ENCODE measurements around the gene LHX1.

Gene LHX1

GRCh38 chr17:36929851-36930582 lies 7.3 kb upstream of the LHX1 start:
- ChIA-PET CTCF (no interaction called here), POLR2A (no interaction called here)
- H3K4me3 ChIP-seq (ENCODE audit: low read depth, low read length): no peak overlapping the region
- TF ChIP-seq CTCF (IDR thresholded peaks at IDR 0.05; ENCODE audit: insufficient read depth, low read length, missing control alignments): no peak
- DNase-seq (ENCODE audit: low read depth, low spot score): no peak

GRCh38 chr17:36930583-36930900 lies 6.7 kb upstream of the LHX1 start:
- POLR2A ChIA-PET: no interaction called here
- no peak for TF ChIP-seq CTCF (IDR thresholded peaks at IDR 0.05; ENCODE audit: insufficient read depth, low read length, missing control alignments)
- DNase-seq (ENCODE audit: low read depth, low spot score): no peak
- H3K4me3 ChIP-seq (ENCODE audit: low read depth, low read length): no peak overlapping the region
- CTCF ChIA-PET: no interaction called here

GRCh38 chr17:36931096-36931696 lies 6.1 kb upstream of the LHX1 start:
- no peak for TF ChIP-seq CTCF (IDR thresholded peaks at IDR 0.05; ENCODE audit: insufficient read depth, low read length, missing control alignments)
- H3K4me3 ChIP-seq (ENCODE audit: low read depth, low read length): no peak overlapping the region
- ChIA-PET POLR2A (no interaction called here), CTCF (no interaction called here)
- no peak for DNase-seq (ENCODE audit: low read depth, low spot score)

- ChIA-PET POLR2A (no interaction called here), CTCF (no interaction called here)
- H3K4me3 ChIP-seq (ENCODE audit: low read depth, low read length): no peak overlapping the region
- no peak for TF ChIP-seq CTCF (IDR thresholded peaks at IDR 0.05; ENCODE audit: insufficient read depth, low read length, missing control alignments)
- DNase-seq (ENCODE audit: low read depth, low spot score): no peak
Measured at GRCh38 chr17:36931697-36932382, 5.4 kb upstream of the LHX1 start.

- H3K4me3 ChIP-seq (ENCODE audit: low read depth, low read length): no peak overlapping the region
- no peak for DNase-seq (ENCODE audit: low read depth, low spot score)
- POLR2A ChIA-PET: no interaction called here
- TF ChIP-seq CTCF (IDR thresholded peaks at IDR 0.05; ENCODE audit: insufficient read depth, low read length, missing control alignments): no peak
- CTCF ChIA-PET: no interaction called here
Measured at GRCh38 chr17:36932383-36932693, 4.9 kb upstream of the LHX1 start.

- ChIA-PET CTCF (interaction anchor here (1.2 kb wide), 1 partner anchor 115 kb away, joined by 3 read pairs; no protein-coding TSS in a partner anchor), POLR2A (no interaction called here)
- no peak for TF ChIP-seq CTCF (IDR thresholded peaks at IDR 0.05; ENCODE audit: insufficient read depth, low read length, missing control alignments)
- DNase-seq (ENCODE audit: low read depth, low spot score): no peak
- H3K4me3 ChIP-seq (ENCODE audit: low read depth, low read length): no peak overlapping the region
Measured at GRCh38 chr17:36932694-36933511, 4.4 kb upstream of the LHX1 start.
